HG03097 (cell line): ENCODE results near the gene SMAD3.
A peak's percentile ranks its signal among the peaks of the same experiment; 100 is the strongest.
"Not testable (repeated sequence)": the region's sequence is repeated elsewhere in the genome, so short reads cannot be mapped to it uniquely, and the experiment has no call there.

Experiments
- ATAC-seq: cut with Tn5 transposase; IDR thresholded peaks from one replicate; pipeline ENCODE4 v1.9.1; 2021; ENCODE audit not compliant: unreplicated experiment, low FRiP score

The SMAD3 gene

DNA sequence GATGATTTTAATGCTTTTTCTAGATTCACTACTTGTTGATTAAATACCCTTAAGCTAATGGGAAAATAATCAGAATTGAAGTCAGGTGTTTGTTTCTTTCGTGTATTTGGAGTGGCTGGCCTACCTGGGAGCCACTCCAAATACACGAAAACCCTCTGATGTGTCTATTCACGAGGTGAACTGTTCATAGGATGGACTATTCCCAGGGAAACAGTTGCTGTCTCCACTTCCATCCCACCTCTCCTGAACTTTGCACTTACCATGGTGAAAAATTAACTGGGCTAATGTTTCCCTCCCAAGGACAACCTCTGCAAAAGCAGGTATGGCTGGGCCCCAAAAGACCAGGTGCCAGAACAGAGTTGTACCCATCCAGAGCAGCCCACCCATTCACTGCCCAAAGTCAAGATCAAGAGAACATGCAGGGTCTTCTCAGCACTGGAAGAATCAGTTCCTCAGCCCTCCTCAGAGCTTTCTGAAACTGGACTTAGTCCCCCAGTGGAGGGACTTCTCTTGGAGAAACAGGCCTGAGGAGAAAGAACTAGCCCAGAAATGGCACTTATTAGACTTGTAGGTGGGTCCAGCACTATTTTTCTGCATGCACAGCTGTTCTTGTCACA, 2.9 kb upstream of the SMAD3 start:
- no peak for ATAC-seq

DNA sequence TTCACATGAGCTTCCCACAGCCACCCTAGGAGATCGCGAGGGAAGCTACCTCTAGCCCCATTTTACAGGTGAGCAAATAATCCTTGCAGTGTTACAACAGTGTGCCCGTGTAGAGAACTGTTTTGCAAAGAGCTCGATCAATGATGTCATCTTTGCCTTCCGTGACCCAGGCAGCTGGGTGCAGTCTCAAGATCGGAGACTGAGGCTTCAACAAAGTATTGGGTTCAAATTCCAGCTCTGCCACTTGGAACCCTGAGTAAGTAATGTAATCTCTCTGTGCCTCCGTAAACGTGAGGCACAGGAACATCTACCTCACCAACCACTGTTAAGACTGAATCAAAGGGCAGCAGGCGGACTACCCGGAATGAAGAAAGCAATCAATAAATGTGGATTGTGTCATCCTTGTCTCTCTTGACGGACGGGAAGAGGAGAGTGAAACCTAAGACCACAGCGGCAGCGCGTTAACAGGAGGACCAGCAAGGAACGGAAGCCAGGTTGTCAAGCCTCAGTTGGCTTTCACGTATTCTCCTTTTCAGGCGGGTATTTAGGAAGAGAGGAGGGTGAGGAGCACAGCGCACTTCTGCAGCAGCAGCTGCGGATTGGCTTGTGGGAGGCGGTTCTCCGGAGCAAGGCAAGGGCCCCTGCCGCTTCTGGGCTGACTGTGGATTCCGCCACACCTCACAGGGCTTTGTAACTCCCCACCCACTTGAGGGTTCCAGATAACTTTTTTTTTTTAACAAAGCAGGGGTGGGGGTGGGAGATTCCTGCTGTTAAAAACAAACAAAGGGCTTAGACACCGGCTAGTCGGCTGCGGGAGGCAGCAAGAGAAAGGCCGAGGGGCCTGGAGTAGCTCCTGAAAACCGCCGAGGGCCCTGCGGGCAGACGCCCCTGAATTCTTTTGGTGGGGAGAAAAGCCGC, 1.5 kb upstream of the SMAD3 start:
- ATAC-seq, result no peak

DNA sequence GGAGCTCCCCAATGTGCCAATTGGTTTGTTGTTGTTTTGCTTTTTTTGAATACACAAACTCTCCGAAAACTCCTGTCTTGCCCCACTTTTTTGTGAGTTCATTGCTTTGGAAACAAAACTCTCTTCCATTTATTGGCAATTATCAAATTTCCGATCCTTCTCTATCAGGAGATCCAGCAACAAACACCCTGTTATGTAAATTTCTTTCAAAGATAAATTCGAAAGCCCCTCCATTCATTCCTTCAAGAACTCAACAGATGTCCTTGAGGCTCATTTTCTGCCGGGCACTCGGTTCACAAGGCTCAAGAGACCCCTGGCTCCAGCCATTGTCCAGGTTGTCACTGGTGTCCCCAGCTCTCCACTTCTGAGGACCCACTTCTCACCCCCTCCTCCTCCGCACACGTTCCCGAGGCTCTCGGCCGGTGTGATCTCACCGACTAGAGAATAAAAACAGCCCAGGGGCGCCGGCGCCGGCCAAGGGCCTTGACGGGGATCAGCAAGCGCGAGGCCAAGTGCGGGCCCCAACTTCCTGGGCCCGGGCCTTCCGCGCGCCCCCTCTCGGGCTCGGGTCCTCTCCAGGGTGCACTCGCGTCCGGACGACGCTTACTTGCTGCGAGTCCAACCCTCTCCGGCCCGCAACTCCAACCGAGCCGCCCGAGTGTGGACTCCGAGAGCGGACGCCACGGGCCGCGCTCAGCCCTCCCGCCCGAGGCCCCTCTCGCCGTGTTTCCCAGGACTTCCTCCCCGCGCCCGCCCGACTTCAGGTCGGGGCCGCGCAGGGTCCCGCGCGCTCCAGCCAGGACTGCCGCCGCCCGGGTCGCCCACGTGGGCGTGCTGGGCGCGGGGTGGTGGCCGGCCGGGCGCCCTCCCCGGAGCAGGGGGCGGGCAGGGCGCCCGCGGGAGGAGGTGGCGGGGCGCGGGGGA, 533 bp upstream of the SMAD3 start:
- ATAC-seq, result peak; percentile 3

DNA sequence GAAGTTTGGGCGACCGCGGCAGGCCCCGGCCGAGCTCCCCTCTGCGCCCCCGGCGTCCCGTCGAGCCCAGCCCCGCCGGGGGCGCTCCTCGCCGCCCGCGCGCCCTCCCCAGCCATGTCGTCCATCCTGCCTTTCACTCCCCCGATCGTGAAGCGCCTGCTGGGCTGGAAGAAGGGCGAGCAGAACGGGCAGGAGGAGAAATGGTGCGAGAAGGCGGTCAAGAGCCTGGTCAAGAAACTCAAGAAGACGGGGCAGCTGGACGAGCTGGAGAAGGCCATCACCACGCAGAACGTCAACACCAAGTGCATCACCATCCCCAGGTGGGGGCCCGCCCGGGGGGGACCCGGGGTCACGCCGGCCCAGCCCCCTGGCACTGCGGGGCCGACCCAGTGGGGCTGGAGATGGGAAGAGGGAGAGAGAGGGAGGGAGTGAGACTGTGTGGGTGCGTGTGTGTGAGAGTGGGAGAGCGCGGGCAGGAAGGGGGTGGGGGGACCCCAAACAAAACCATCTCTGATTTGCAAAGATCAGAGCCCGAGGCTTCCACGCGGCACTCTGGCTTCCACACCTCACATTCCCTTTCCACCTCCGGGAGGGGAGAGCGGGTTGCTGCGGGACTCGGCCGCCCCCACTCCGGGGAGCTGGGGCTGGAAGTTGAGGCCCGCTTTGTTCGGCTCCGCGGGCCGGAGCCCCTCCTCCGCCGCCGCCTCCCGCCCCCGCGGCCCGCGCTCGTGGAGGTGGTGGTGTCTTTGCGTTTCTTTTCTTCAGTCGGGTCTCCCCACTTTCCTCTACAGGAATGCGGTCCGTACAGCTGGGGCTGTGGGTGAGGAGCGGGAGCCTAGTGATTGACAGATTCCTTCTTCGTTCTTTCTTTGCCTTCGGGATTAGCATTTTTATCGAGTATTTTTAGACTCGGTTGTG, 898 bp downstream of the SMAD3 start:
- ATAC-seq, result no peak

DNA sequence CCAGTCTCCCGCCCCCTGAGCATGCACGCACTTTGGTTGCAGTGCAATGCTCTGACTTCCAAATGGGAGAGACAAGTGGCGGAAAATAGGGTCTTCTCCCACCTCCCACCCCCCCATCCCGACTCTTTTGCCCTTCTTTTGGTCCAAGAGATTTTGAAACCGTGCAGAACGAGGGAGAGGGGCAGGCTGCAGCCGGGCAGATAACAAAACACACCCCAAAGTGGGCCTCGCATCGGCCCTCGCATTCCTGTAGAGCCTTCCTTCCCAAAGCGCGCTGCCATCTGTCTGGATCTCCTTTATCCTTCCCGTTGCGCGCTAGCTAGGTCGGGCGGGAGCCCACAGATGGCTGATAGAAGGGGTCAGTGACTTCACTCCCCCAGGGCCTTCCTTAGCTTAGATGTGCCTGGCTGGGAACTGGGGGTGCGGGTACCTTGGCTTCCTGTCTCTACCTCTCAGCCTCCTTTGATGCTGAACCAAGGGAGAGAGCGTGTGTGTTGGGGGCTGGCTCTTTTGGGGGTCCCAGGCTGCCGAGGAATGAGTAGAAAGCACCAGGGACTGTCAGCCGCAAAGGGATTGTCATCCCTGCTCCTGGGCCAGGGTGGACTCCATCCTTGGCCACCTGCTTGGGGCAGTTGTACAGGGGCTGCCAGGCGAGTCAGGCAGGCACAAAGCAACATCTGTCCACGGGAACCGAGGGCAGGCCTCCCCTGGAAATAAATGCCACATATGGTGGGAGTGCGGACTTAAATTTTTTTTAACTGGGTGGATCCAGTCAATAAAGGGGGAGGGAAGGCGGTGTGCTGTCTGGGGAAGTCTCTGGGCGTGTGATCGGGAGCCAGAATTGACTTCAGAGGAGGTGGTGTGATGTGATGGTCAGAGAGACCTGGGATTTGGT, 1.8 kb downstream of the SMAD3 start:
- ATAC-seq, result no peak

DNA sequence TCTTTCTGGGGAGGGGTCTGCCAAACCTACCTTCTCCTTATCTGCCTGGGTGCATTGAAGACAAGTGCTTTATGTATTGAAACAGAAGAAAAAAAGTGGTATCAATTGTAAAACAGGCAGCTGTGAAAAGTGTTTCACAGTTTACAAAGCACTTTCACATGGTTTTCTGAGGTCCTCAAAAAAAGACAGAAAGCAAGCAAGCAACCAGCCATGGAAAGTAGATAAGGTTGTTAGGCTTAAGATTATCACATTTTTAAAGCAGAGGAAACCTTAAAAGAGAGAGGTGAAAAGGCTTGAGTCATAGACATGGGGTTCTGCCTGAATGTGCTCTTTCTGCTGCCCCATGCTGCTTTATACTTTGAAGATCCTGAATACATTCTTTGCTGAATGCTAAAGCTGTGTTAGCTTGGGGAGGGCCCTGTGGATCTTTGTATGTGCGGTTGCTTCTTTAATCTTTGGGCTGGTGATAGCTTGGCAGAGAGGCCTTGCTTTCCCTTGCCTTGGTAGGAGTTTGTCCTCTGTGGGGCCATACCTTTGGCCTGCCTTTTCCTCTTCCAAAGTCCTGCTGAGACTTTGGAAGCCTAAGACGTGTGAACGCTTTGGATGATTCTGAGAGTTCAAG, 2.6 kb downstream of the SMAD3 start:
- ATAC-seq, result no peak

DNA sequence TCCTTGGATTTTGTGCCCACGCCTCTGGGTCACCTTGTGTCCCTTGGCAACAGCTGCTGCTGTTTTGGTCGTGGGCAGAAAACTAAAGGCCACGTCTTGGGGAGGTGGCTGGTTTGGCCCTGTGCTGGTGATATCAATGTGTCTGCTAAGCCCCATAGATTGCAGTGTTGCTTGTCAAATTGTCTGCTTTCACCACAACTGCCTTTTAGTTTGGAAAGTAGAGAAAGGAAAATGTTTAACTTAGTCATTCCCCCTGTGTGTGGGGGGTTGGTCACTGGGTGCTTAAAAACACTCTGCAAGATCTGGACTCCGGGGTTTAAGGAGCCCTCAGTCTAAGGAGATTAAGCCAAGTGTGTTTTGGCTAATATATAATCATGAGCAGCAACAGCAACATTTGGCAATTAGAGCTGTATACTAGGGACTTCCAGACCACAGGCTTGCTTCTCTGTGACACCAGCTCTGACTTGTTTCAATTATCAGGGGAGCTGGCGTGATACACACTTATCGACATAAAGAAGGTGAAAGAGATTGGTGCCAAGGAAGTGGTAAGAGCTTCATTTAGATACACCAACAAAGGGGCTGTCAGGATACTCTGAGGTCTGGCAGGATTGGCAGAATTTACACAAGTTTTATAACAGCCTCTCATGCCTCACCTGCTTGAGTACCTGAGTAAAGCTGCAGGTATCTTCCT, 3.5 kb downstream of the SMAD3 start:
- ATAC-seq, result no peak

DNA sequence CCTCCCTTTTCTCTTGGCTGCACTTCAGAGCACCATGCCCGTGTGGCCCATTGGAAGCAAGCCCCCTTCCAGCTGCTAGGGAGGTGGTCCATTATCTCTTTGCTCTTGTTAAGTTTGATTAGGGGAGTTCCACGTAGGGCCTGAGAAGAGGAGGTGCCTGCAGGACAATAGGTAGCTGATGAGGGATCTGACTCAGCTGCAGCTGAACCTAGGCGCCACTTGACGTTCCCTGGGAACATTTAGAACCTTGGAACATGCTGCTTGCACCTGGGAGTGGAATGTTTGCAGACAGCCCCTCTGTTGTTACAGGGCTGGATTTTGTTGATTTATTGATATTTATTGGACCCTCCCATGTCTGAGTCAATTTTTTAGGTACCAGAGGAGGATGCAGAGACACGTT, 4.7 kb downstream of the SMAD3 start:
- ATAC-seq, result no peak

DNA sequence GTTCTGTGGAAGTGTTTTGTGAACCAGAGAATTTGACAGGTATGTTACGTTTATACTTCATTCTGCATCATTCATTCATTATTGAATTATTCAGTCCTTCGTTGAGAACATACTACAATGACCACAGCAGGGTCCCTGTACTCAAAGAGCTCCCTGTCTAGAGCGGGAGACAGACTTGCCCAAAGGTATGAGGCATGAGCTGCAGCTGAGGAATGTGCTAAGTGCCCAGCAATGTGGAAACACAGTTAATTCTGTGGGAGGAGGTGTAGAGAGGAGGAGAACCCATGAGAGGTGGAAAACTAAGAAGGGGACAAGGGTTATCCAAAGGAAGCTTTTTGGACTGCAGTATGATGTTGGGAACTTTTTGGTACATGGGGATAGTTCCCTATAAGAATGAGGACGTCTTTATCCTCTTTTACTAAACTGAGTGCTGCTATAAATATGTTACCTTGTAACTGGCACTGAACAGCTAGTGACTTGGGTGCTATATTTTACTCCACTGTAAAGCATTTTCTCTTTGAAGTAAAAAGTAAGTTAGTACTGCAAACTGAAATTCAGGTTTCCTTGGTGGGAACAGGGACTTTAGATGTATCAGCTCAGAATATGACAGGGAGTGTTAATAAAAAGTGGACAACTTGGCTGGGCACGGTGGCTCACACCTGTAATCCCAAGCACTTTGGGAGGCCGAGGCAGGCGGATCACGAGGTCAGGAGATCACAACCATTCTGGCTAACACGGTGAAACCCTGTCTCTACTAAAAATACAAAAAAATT, 5.7 kb downstream of the SMAD3 start:
- ATAC-seq, result no peak

DNA sequence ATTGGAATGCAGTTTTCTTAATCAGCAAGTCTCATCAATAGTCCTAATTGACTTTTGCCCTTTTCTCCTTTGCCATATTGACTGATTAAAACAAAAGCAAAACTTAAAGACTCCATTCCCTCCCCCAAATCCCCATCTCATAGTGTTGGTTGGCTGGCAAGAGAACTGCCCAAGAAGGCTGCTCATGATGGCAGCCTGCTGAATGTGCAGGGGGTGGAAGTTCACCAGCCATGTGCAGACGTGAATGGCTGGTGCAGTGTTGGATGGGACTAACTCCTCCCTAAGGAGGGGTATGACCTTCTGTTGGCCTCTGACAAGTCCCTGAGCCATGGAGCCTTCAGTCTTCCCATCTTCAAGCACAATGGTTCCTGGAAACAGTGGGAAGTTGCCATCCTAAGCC, 7.0 kb downstream of the SMAD3 start:
- ATAC-seq, result no peak

DNA sequence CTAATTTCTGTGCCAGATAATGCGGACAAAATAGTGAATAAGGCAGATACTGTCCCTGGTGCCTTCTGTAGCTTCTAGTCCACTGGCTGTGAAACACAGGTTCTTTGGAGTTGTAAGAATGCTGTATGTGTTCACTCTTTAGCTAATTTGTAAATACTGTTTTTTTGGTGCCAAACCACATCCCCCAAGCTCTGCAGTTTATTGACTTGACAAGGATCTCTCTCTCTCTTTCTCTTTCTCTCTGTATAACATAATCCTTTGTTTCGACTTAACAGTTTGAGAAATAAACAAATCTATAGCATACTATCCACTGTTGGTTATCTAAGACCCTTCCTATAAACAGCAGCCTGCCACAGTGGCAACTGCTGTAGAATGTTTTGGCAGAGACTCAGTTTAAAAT, 7.6 kb downstream of the SMAD3 start:
- no peak for ATAC-seq

DNA sequence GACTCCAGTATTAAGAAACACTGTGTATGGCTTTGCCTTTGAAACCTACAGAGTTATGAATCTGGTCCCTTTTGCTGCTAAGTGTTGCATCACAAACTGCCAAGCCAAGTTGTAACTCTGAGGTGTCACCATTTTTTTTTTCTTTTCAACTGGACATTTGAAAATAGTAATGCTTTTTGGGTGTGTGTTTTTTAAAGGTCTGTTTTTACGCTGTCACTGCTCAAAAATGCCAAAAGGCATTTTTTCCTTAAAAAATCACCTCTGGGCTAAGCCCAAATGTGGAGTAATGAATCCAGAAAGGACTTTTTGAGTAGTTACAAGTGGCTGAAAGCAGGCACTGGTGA, 9.5 kb downstream of the SMAD3 start:
- ATAC-seq, result no peak

DNA sequence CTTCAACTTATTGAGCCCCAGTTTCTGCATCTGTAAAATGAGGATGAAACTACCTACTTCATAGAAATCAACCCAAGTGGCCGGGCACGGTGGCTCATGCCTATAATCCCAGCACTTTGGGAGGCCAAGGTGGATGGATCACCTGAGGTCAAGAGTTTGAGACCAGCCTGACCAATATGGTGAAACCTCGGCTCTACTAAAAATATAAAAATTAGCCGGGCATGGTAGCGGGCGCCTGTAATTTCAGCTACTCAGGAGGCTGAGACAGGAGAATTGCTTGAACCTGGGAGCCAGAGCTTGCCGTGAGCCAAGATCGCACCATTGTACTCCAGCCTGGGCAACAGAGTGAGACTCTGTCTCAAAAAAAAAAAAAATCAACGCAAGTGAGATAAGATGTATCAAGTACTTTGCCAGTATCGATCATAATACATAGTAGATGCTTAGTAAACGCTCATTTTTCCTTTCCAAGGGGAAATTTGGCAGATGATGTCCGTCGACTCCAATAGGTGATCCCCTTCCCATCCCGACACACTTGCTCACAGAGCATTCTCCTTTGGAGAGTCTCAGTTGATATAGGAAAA, 10.2 kb downstream of the SMAD3 start:
- ATAC-seq, result not testable (repeated sequence)

DNA sequence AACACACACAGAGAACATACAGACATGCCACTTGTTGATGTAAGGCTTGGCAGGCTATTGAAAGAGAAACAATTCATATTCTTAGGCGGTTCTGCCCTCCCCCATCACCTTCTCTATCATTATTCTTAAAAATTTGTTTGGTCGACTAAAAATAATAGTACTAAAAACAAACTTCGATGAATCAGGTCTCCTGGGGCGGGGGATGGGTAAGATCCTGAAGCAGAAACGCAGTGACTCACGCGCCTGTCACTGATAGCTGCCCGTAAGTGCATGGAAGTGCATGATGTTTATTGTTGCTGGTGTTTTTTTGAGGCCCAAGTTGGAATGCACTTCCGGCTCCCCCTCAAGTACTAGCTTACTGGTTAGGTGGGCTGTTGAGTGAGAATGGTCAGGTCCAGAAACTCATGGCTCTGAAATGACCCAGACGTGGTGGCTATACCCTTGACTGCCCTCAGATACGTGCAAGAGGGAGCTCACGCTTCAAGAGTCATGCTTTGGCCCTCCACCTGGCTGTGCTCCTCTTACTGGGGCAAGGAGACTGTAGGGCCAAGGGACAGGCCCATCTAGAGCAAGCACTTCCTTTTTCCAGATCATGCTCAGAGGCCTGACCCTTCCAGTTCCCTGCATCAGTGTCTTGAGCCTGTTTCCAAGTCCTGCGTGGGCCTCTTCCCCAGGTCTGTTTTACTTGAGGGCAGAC, 10.9 kb downstream of the SMAD3 start:
- no peak for ATAC-seq

DNA sequence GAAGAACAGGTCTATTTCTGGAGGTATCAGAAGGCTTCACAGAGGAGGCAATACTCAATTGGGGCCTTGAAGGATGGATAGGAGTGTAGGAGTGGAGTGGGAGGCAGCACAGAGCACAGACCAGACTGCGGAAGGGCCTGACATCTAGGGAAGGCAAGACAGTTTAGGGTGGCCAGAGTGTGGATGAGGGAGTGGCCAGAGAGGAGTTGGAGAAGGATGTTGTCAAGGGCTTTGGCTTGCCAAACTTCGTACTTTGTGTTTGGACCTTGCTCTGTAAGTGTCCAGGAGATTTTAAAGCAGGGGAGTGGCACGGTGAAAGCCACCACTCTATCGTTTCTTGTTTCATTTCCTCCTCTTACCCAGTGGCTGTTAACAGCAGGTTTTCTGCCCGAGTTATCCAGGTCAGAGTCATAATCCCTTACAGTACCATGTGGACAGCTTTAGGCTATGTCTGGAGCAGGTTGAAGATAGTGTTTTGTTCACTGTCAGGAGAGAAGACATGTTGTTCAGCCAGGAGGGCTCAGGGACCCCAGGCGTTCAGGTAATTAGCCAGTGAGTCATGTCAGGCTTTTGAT, 12.3 kb downstream of the SMAD3 start:
- ATAC-seq, result no peak

DNA sequence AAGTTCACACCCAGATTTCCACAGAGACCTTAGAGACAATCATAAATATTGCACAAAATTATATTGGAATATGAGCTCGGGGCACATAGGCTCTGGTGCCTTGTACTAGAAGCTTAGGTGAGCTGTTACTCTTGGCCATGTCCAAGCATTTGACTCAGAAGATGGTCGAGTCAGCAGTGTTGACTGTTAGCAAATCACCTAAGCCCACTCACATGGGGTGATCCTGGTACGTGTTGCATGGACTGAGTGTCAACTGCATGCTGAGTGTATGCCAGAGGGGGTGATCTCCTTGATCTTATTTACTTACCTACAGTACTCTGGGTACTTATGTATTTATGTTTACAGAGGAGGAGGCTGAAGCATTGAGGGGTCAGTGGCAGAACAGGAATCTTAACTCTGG, 14.0 kb downstream of the SMAD3 start:
- ATAC-seq, result no peak
